ENCODE results near the gene MARK2.

DNA sequence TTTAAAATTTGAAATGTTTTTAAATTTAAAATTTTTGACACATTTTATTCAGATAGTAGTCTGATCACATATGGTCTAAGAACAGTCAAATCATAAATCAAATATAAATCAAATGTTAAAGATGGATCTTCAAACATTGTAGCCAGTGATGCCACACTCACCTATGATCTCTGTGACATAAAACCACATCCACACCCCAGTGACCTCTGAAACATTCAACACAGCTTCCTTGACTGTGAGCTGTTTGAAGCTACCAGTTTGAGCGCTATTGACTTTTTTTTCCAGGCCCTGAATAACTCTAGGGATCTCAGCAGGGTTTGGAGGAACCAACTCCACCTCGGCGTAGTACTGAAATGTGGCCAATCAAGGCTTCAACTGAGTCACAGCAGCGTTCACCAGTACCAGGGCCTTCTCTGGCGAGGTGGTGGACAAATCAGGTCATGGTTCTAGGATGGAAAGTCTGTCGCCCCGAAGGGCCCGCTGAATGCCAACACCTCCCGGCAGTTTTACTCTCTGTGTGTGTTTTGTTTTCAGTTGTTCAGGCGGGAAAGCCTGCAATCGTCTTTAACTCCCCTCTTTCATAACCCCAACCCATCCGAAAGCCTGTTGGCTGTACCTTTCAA, 4.3 kb upstream of the MARK2 start:
- TF ChIP-seq, protein P1, sequence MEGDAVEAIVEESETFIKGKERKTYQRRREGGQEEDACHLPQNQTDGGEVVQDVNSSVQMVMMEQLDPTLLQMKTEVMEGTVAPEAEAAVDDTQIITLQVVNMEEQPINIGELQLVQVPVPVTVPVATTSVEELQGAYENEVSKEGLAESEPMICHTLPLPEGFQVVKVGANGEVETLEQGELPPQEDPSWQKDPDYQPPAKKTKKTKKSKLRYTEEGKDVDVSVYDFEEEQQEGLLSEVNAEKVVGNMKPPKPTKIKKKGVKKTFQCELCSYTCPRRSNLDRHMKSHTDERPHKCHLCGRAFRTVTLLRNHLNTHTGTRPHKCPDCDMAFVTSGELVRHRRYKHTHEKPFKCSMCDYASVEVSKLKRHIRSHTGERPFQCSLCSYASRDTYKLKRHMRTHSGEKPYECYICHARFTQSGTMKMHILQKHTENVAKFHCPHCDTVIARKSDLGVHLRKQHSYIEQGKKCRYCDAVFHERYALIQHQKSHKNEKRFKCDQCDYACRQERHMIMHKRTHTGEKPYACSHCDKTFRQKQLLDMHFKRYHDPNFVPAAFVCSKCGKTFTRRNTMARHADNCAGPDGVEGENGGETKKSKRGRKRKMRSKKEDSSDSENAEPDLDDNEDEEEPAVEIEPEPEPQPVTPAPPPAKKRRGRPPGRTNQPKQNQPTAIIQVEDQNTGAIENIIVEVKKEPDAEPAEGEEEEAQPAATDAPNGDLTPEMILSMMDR (conservative IDR thresholded peaks at IDR 0.05; ENCODE audit: low read length): no peak
- no peak for TF ChIP-seq EZH2phosphoT487 (IDR thresholded peaks at IDR 0.05; ENCODE audit: borderline replicate concordance)
